NCI-H1694 treated with DMSO at 0.1 percent for 48 hours (cell line): ENCODE results near the gene HTRA3.
A peak's percentile ranks its signal among the peaks of the same experiment; 100 is the strongest.

ENCODE experiments used
- DNase-seq: peaks from one replicate; lab custom pipeline; 2025; lab: John Stamatoyannopoulos, UW

HTRA3 gene

DNA sequence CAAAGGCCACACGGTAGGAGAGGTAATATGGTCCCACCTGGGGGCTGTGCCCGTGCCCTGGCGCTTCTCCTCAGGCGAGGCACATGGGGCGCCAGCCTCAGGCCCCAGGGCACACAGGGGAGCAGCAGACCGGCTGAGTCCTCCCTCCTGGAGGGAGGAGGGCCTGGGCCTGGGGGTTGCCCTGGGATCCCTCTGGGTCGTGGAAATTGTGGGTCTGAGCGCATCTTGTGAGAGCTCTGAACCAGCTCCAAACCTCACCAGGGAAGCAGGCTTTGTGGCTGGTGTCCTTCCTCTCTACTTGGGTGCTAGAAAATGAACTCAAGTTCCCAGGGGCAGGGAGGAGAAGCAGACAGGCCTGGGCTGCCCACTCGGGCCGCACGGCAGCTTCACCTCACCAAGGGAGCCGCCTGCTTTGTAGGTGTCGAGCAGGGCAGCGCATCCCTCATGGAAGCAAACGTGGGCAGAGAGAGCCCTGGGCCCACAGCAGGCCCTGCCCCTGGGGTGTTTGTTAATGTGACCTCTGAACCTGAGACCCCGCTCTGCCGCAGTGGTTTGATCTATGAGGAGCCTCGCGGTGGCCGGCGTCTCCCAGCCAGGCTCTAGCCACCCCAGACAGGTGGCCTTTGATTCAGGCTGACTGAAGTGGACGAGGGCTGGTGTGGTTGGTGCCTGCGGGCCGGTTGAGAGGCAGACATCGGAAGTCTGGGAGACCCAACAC lies 10.8 kb downstream of the HTRA3 start:
- DNase-seq = no peak

DNA sequence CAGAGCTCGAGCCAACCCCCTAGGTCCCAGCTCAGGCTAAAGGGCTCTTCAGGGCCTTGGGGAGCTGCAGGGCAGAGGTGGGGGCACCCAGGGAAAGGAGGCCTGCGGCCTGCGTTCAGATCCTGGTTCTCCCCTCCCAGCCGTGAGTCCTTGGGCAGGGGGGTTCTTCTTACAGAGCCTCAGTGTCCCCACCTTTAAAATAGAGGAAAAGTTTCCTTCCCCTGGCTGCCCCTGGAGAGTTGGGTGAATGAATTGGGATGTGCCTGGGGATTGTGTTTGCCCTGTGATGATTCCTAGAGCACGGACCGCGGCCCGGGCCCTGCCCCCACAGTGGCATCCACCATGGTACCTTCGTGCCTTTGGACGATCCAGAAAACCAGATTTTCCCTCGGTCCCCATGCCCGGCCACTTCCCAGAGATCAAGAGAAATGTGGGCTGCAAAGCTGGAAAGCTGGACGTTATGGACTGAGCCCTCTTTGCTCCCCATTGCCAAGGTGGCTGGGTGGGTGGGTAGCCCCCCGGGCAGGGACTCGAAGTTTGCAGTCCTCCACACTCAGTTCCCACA lies 11.4 kb downstream of the HTRA3 start:
- DNase-seq = no peak

DNA sequence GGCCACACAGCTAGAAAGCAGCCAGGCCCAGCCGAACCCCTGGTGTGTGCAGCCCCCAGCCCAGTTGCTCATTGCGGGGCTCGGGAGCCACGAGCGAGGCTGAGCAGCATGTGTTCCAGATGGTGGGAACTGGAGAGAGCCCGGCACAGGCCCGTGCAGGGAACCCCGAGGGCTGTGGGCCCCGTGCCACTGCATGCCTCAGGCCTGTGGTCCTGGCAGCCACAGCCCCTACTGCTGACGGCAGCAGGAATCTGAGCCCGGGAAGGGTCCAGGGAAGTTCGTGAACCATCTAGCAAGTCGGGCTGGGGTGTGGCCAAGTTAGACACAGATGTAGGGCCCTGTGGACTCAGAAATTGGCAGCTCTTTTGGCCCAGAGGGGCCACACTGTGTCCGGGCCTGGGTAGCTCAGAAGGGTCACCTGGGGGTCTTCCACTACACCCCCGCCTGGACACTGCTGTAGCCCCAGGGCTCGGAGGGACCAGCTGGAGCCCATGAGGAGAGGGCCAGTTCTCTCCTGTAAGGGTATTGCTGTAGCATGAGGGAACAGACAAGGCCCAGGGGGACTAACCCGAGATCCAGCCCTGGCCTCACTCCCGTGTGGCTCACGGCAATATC lies 12.1 kb downstream of the HTRA3 start:
- DNase-seq = peak; percentile 46

DNA sequence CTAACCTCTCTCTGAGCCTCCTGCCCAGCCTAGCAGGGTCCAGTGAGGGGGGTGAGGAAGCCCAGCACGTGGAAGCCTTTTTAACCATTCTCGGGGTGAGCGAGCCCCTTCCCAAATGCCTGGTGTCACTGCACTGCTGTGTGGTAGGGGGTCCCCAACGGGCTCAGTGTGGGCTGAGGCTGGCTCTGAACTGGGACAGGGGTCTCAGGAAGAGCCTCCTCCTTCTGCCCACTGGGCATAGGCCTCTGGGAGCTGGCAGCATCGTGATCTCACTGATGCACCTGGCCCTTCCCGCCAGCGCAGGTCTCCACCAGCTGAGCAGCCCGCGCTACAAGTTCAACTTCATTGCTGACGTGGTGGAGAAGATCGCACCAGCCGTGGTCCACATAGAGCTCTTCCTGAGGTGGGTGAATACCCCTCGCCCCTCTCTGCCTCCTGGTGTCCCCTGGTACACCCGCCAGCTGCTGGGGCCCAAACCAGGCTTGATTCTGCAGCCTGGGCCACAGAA lies 12.6 kb downstream of the HTRA3 start:
- DNase-seq = no peak

DNA sequence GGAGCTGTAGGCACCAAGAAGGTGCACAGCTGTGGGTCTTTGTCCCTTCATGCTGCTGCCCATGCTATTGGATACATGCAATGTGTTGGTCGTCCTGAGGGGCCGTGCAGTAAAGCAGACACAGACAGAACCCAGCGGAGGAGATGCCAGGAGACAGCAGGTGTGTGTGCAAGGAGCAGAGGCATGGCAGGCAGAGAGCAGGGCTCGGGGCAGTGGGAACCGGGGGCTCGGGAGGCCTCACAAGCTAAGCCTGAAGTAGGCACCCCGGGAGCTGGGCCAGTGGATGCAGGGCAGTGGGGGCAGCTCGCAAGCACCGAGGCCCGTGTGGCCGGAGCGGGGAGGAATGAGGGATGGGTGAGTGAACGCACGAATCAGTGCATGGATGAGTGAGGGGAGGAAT lies 13.2 kb downstream of the HTRA3 start:
- no peak for DNase-seq

DNA sequence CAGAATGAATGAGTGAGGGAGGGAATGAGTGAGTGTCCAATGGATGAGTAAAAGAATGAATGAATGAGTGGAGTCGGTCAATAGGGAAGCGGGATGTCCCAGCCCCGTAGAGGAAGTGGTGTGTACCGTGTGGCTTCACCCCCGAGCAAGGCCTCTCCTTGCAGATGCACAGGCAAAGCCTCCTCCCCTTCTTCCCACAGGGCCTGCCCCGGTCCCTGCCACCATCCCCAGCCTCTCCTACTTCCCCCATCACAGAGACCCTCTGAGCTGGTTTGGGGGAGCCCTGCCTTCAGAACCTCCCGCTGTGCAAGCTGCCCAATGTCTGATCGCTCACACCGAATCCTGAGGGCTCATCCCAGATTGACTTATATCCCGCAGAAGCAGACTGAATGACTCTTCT lies 13.6 kb downstream of the HTRA3 start:
- DNase-seq = no peak

DNA sequence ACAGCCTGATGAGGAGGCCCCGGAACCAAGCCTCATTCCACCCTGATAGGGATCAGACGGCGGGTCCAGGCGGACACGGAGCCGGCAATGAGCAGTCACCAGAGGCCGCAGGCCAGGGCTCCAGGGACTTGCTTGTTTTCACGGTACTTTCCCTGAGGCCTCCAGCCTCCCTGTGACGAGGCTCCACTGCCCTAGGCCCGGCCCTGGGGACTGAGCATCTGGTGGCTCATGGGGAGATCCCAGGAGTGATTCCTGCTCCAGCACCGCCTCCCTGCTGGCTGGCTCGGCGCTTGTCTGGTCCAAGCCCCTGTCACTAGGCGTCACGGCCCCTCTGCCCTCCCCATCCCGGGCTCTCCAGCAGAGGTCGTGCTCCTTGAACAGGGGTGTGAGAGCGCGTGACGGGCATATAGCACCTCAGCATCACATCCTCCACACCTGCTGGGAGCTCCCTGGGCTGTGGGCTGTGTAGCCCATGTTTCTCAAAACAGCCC lies 14.1 kb downstream of the HTRA3 start:
- DNase-seq = no peak

DNA sequence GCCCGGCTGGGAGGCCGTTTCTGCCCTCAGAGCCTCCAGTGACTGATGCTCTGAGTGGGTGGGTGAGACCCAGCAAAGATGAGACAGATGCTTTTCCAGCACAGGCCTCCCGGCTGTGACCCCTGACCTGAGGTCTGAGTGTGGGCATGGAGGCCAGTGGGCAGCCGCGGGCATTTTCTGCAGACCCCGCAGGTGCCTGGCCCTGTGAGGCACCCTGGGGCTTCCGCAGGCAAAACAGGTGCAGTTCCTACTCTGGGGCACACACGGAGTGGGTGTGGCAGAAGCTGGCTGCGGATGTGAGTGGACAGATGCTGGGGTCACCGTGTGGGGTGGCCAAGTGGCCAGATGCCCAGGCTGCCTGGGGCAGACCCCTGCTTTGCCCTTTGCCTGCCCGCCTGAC lies 14.8 kb downstream of the HTRA3 start:
- DNase-seq = no peak

DNA sequence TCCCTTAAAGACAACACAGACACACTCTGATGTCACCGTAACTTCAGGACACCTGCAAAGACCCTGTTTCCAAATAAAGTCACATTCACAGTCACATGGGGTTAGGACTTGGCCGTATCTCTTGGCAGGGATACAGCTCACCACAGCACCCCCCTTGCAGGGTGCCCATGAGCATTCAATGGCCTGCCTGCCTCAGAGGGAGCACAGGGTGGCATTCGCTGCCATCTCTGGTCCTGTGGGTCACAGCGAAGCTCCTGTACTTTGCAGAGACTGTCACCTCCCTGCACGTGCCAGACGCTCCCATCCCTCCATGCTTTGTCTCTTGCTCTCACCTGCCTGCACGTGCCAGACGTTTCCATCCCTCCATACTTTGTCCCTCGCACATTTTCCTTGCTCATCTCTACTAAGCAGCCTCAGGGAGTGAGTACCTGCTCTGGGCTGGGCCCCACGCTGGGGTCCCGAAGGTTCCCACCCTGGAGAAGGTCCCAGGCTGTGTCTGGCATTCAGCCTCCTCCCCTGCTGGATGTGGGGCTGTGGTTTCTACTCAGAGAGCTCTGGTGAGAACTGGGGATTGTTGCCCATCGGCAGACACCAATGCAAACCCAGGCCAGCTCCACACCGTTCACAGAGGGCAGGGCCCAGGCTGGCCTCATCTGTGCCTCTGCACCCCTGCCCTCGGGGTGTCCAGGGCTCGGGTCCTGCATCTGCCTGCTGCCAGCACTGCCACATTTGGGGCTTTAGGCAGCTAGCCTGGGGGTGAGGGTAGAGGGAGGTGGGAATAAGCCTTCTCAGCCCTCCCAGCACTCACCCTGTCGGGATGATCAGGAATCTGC lies 15.8 kb downstream of the HTRA3 start:
- DNase-seq = no peak

DNA sequence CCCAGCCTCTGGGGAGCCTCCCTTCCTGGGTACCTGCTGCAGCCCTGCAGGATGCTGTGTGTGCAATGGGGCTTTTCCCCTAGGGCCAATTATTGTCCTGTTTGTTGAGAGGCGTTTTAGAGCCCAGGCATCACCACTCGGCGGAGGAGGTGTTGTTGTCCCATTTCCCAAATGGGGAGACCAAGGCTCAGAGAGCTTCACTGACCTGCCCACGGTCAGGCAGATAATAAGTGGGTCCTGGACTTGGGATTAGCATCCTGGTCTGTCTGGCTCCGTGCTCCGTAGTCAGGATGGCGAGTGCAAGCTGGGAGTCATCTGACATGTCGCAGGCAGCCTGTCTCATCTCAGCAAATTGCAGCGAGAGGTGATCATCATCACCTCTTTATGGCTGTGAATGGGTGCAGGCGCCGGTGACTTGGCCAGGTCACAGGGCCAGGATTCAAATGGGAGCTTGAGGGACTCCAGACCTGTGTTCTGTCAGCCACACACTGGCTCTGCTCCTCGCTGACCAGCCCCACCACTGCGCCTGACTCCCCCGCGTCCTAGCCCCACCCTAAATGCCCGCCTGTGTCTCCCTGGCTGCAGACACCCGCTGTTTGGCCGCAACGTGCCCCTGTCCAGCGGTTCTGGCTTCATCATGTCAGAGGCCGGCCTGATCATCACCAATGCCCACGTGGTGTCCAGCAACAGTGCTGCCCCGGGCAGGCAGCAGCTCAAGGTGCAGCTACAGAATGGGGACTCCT lies 16.6 kb downstream of the HTRA3 start:
- DNase-seq = no peak

DNA sequence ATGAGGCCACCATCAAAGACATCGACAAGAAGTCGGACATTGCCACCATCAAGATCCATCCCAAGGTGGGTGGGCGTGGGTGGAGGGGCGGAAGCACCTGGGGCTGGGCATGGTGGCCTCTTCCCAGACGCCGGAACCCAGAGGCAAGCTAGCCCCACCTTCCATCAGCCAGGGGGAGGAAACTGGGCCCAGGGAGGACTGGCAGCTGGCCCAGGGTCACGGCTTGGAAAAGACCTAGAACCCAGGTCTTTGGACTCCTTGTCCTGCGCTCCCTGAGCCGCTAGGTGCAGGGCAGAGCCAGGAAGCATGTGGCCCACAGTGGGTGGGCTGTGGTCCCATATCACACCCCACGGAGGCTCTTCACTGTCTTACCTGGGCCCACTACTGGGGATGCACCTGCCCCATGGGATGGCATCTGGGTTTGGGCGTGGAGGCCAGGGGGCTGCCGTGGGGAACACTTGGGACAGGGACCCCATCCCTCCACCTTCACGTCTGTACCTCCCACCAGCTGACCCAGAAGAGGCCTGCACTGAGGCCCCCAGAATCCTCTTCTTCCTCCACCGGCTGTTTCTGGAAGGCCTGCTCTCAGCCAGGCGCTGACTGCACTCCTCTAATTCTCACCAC lies 17.3 kb downstream of the HTRA3 start:
- no peak for DNase-seq

DNA sequence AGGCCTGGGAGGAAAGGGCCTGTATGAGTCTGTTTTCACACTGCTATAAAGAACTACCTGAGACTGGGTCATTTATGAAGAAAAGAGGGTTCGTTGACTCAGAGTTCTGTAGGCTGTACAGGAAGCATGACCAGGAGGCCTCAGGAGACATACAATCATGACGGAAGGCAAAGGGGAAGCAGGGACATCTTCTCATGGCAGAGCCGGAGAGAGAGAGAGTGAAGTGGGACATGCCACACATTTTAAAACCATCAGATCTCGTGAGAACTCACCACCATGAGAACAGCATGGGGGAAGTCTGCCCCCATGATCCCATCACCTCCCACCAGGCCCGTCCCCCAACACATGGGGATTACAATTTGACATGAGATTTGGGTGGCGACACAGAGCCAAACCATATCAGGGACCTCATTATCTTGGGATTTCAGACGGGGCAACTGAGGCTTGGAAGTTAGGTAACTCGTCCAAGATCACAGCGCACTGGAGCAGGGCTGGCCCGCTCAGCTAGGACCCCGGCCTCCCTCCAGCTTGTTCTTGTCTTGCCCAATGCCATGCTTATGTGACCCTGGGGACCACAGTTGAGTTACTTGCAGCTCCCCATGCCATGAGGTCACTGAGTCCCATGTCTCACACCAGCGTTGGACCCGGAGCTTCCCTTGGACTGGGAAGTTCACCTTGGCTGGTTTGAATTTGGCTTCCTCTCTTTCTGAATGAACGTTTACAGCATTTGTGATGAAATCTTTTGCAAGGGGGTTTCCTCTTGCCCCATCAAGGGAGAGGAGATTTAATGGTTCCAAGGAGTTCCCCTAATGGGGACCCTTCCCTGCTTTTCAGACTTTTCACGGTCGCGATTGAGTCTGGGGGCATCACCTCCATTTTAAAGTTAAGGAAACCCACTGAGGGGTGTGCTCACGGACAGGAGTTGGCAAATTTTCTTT lies 18.1 kb downstream of the HTRA3 start:
- no peak for DNase-seq

DNA sequence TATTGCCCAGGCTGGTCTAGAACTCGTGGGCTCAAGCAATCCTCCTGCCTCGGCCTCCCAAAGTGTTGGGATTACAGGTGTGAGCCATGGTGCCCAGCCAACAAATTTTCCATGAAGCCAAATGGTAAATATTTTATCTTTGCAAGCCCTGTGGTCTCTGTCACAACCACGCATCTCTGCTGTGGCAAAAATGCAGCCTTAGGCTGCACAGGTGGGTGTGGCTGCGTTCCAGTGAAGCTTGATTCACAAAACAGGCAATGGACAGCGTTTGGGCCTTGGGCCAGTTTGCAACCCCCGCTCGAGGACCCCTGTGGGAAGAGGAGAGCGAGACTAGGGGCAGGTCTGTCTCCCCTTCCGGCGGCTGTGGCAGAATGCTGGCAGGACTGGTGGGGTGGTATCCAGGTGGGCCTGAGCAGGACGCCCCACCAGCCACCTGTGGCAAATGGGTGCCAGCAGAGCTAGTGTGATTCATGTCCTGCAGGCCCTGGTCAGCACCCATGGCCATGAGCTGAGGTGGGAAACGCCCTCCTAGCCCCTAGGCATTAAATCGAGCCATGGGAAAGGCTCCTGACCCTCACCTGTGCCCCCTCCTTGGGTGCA lies 19.7 kb downstream of the HTRA3 start:
- no peak for DNase-seq

DNA sequence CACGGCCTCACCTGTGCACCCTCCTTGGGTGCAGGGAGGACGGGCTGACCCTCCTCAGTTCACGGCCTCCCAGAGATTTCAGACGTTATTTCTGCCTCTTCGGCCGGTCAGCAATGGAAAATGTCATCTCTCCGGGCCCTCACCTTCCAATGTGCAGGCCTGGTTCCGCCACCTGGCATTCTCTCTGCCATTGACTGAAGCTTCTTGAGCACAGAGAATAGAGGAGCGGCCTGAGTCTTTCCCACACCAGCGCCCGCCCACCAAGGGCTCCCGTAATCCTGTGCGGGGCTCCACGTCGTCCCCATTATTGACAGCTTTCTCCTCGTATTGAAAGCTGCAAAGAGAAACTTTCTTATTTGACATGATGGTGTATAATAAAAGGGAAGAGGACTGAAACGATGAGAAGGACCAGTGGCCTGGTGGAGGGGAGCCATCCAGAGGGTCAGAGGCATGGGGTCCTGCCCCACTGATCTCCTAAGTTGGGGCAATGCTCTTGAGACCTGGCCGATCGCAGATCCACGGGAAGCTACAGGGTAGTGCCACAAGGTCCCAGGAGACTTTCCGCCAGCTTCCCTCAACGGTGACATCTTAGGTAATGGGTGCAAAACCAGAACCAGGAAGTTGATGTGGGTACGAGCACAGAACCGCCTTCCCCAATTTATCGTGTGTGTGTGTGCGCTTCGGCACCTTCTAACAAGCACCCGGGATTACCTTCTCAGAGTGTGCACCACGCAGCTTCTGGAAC lies 20.6 kb downstream of the HTRA3 start:
- DNase-seq = no peak

DNA sequence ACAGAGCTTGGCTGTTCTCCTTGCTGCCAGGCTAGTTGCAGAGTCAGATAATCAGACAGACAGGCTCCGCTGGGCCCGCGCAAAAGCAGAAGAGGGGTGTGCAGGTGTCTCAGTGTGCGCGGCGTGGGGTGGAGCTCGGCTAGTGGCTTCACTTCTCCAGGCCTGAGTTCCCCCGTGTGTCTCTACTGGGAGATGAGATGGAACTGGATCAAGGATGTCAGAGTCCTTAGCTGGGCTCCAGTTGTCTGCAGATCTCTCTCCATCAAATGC lies 21.1 kb downstream of the HTRA3 start:
- DNase-seq = no peak

DNA sequence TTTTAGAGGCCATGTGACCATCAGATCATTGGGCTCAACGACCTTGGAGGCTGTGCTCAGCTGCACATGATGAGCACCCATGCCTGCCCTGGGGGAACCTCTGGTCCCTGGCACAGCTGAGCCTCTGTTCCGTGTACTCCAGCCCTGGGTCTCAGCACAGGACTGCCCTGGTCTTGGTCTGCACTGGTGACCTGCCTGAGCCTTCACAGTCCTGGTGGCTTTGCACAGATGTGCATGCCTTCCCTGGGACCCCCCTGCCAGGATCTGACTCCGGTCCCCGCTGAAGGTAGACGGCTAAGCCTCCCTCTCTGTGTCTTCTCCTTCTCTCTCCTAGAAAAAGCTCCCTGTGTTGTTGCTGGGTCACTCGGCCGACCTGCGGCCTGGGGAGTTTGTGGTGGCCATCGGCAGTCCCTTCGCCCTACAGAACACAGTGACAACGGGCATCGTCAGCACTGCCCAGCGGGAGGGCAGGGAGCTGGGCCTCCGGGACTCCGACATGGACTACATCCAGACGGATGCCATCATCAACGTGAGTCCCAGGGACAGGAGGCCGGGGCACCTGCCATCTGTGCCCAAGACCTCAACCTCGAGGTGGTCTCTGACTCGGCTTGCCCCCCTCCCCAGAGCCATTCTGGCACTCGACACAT lies 21.6 kb downstream of the HTRA3 start:
- DNase-seq = no peak

DNA sequence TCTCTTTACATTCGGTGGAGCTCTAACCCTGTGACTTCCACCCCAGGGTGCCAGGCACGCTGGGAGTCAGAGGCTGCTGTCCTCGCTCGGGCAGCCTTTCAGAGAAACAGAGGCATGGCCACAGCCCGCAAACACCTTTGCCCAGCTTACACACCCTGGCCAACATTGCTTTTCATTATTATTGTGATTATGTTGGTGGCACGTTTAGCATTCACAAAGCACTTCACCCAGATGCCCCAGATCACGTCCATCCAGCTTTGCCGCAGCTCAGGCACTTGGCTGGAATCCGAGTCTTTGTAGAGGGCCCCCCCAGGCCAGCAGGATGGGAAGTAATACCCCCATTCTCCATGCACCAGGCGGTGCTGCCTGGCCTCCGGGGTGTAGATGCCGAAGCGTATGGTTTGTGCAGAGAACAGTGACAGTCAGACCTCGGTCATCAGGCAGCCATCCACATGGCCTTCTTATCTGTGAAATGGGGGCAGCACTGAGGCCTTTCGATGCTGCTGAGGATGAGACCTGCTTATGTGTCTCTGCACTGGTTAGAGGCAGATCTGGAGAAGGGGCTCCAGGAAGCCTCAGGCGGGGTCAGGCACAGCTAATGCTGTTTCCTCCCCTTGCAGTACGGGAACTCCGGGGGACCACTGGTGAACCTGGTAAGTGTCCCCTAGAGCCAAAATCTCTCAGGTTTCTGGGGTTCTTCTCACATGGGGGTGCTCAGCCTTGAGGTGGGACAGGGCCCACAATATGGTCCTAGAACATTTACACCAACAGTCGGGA lies 22.3 kb downstream of the HTRA3 start:
- DNase-seq = no peak
